IMR-90 (cell line): Measurements from ENCODE around the gene GRIA3. TPM values are rescaled to one million over a fixed set of nuclear protein-coding genes. Genes with fewer than 3 reads are reported as not detected.

Experiments used
- ATAC-seq: fragments of 200-7000 bp; cut with Tn5 transposase; 2 replicates; pipeline ENCODE4 v1.9.1; 2020; ENCODE audit warnings: low read depth, mild to moderate bottlenecking, moderate library complexity
- BruUV-seq: library from RNA; stranded (reverse); fragments of 400-500 nt; replicated peaks from 2 replicates; lab custom pipeline; 2021; lab: Mats Ljungman, UMichigan
- CTCF ChIA-PET: fragments of 300-600 bp; formaldehyde crosslinking; extraction: SDS; loops from one replicate; lab custom pipeline; 2021; ENCODE audit warnings: antibody characterized with exemption; lab: Yijun Ruan, JAX
- POLR2A ChIA-PET: fragments of 300-600 bp; sonication (Branson Sonifier 250); formaldehyde crosslinking; loops from one replicate; lab custom pipeline; 2022; ENCODE audit warnings: antibody characterized with exemption; ENCODE audit not compliant: unreplicated experiment; lab: Charles Lee
- DNase-seq: peaks from one replicate; pipeline ENCODE4 v3.0.0; 2013
- H2AFZ ChIP-seq: replicated peaks from 2 replicates; pipeline ENCODE3; 2013; ENCODE audit warnings: low read length, mild to moderate bottlenecking; ENCODE audit not compliant: poor library complexity
- H2AK5ac ChIP-seq: 2 replicates; pipeline ENCODE4 v1.6.1; 2013; ENCODE audit warnings: low read depth, low read length, inconsistent platforms
- H2AK9ac ChIP-seq: replicated peaks from 2 replicates; pipeline ENCODE3; 2013; ENCODE audit warnings: mild to moderate bottlenecking, low read depth, low read length, moderate library complexity; ENCODE audit not compliant: poor library complexity
- H2BK120ac ChIP-seq: 2 replicates; pipeline ENCODE4 v1.6.1; 2013; ENCODE audit warnings: low read depth, low read length, inconsistent platforms
- H2BK15ac ChIP-seq: 3 replicates; pipeline ENCODE4 v1.6.1; 2013; ENCODE audit warnings: low read depth, low read length, inconsistent platforms
- H2BK20ac ChIP-seq: 2 replicates; pipeline ENCODE4 v1.6.1; 2013; ENCODE audit warnings: low read depth, mild to moderate bottlenecking, inconsistent platforms, low read length, moderate library complexity
- H2BK5ac ChIP-seq: 2 replicates; pipeline ENCODE4 v1.6.1; 2013; ENCODE audit warnings: mild to moderate bottlenecking, low read depth, low read length, inconsistent platforms; ENCODE audit not compliant: poor library complexity, severe bottlenecking
- H3K14ac ChIP-seq: replicated peaks from 2 replicates; pipeline ENCODE4 v1.6.1; 2013; ENCODE audit warnings: low read depth, low read length, inconsistent platforms
- H3K18ac ChIP-seq: 2 replicates; pipeline ENCODE4 v1.6.1; 2013; ENCODE audit warnings: low read depth, low read length, control low read depth
- H3K23ac ChIP-seq: 2 replicates; pipeline ENCODE4 v1.6.1; 2013; ENCODE audit warnings: low read depth, low read length, inconsistent platforms
- H3K27ac ChIP-seq: 2 replicates; pipeline ENCODE4 v1.5.1; 2013; ENCODE audit warnings: mild to moderate bottlenecking, control low read depth, low read length; ENCODE audit not compliant: insufficient read depth
- H3K27me3 ChIP-seq: 2 replicates; pipeline ENCODE4 v1.6.1; 2013; ENCODE audit warnings: low read length; ENCODE audit not compliant: control insufficient read depth, insufficient read depth
- H3K36me3 ChIP-seq: 2 replicates; pipeline ENCODE4 v1.6.1; 2013; ENCODE audit warnings: low read length, mixed read lengths; ENCODE audit not compliant: control insufficient read depth, insufficient read depth
- H3K4ac ChIP-seq: 2 replicates; pipeline ENCODE4 v1.6.1; 2013; ENCODE audit warnings: low read depth, low read length, inconsistent platforms
- H3K4me1 ChIP-seq: 2 replicates; pipeline ENCODE4 v1.6.1; 2013; ENCODE audit warnings: low read length, mixed read lengths; ENCODE audit not compliant: control insufficient read depth, insufficient read depth
- H3K4me2 ChIP-seq: 2 replicates; pipeline ENCODE4 v1.6.1; 2013; ENCODE audit warnings: low read depth, mild to moderate bottlenecking, control low read depth, low read length, moderate library complexity
- H3K4me3 ChIP-seq: 2 replicates; pipeline ENCODE4 v1.5.1; 2013; ENCODE audit warnings: low read depth, mild to moderate bottlenecking, control low read depth, low read length, moderate library complexity; ENCODE audit not compliant: insufficient read depth
- H3K56ac ChIP-seq: 2 replicates; pipeline ENCODE4 v1.6.1; 2013; ENCODE audit warnings: low read length, inconsistent platforms; ENCODE audit not compliant: insufficient read depth; ENCODE audit errors: extremely low read depth
- H3K79me1 ChIP-seq, 2 experiments: 2 replicates each; pipeline ENCODE4 v1.6.1; 2013; ENCODE audit warnings: low read length in 2 of 2, inconsistent platforms in 1 of 2, low read depth in 1 of 2
- H3K9ac ChIP-seq: 2 replicates; pipeline ENCODE4 v1.6.1; 2013; ENCODE audit warnings: low read depth, low read length, control low read depth
- H3K9me1 ChIP-seq: 2 replicates; pipeline ENCODE4 v1.6.1; 2013; ENCODE audit warnings: low read length, inconsistent platforms; ENCODE audit not compliant: insufficient read depth
- H3K9me3 ChIP-seq: 2 replicates; pipeline ENCODE4 v1.6.1; 2013; ENCODE audit warnings: low read length; ENCODE audit not compliant: control insufficient read depth, insufficient read depth
- H4K20me1 ChIP-seq: 2 replicates; pipeline ENCODE4 v1.6.1; 2013; ENCODE audit warnings: low read length, inconsistent platforms; ENCODE audit not compliant: insufficient read depth
- H4K5ac ChIP-seq: 2 replicates; pipeline ENCODE4 v1.6.1; 2013; ENCODE audit warnings: mild to moderate bottlenecking, low read depth, low read length, control low read depth
- H4K8ac ChIP-seq, 2 experiments: 2 replicates each; pipeline ENCODE4 v1.6.1; 2013; ENCODE audit warnings: low read depth in 2 of 2, low read length in 2 of 2, control low read depth in 1 of 2, inconsistent platforms in 1 of 2
- H4K91ac ChIP-seq: 2 replicates; pipeline ENCODE4 v1.6.1; 2013; ENCODE audit warnings: low read depth, low read length, inconsistent platforms; ENCODE audit not compliant: insufficient read depth
- CEBPB ChIP-seq: IDR thresholded peaks from 2 replicates; pipeline ENCODE4 v1.6.1; 2012; ENCODE audit warnings: low read depth, low read length, improper control_type of control experiment
- FOS ChIP-seq: fragments of 150-350 bp; IDR thresholded peaks from 2 replicates; pipeline ENCODE4 v1.6.1; 2016; ENCODE audit warnings: low read depth, low read length
- SMC3 ChIP-seq: fragments of 150-350 bp; IDR thresholded peaks from 2 replicates; pipeline ENCODE4 v1.6.1; 2016; ENCODE audit warnings: low read depth, mild to moderate bottlenecking, antibody characterized with exemption, low read length, moderate library complexity
- USF2 ChIP-seq: fragments of 150-350 bp; IDR thresholded peaks from 2 replicates; pipeline ENCODE4 v1.6.1; 2017; ENCODE audit warnings: mild to moderate bottlenecking, antibody characterized with exemption, low read length, low read depth
- WGBS, 2 experiments: methylation state at CpG; one replicate each; pipeline versions ENCODE4 v1.1.5 to v1.1.7; 2013; ENCODE audit warnings: missing lambda C conversion rate in 2 of 2; ENCODE audit not compliant: insufficient read length in 1 of 2; ENCODE audit errors: extremely low coverage in 2 of 2; 5-methylcytosine and 5-hydroxymethylcytosine counted together
- dilution Hi-C: fragments of 300-500 bp; cut with HindIII; formaldehyde crosslinking; loops from one replicate; pipeline ENCODE4 v1.14.3; 2018; ENCODE audit warnings: low sequenced_read_pairs; ENCODE audit not compliant: unreplicated experiment
- in situ Hi-C: fragments of 300-500 bp; cut with MboI; formaldehyde crosslinking; loops from 3 replicates; pipeline ENCODE4 v1.14.3; 2019; ENCODE audit warnings: low sequenced_read_pairs, inconsistent platforms, mixed read lengths
- intact Hi-C: fragments of 100-400 bp; cut with micrococcal nuclease; formaldehyde crosslinking; loops from 2 replicates; pipeline ENCODE4 v1.10.0; 2022
- polyA plus RNA-seq, 3 experiments: library from polyadenylated mRNA; depleted of rRNA; stranded (reverse); fragments of >200 nt; gene quantifications; 2 replicates each; pipeline ENCODE4 v1.2.3, GENCODE V29; 2012; ENCODE audit warnings: low replicate concordance in 1 of 3
- total RNA-seq: library from RNA; depleted of rRNA; stranded (reverse); fragments of >200 nt; gene quantifications from 2 replicates; pipeline ENCODE4 v1.2.3, GENCODE V29; 2012

The GRIA3 gene
- total and polyA plus RNA-seq, 2 of the 4 experiments (the other 2 are of a cell fraction), result not detected

GRCh38 chrX:123189338-123189737 is 5.3 kb downstream of the GRIA3 start:
- DNase-seq (no peak), ATAC-seq (no peak)
- Histone ChIP-seq H2AK9ac (no peak overlapping the region), H4K8ac (no peak overlapping the region), H3K79me1 (no peaks in the 10 kb centered on the region), H3K4me1 (no peaks in the 10 kb centered on the region), H4K91ac (no peak overlapping the region), H3K23ac (no peak overlapping the region), H2AFZ (no peak overlapping the region), H3K36me3 (no peaks in the 10 kb centered on the region), H2AK5ac (no peak overlapping the region), H3K4me3 (no peak overlapping the region), H2BK5ac (no peak overlapping the region), H3K56ac (no peak overlapping the region), H3K27me3 (no peaks in the 10 kb centered on the region), H2BK15ac (no peak overlapping the region), H3K27ac (no peak overlapping the region), H3K9ac (no peak overlapping the region), H3K4me2 (no peak overlapping the region), H3K9me1 (no peaks in the 10 kb centered on the region), H3K18ac (no peak overlapping the region), H3K4ac (no peak overlapping the region), H4K20me1 (no peaks in the 10 kb centered on the region), H4K5ac (no peak overlapping the region), H2BK120ac (no peak overlapping the region), H3K14ac (no peak overlapping the region), H2BK20ac (no peak overlapping the region), H3K9me3 (no peaks in the 10 kb centered on the region)
- dilution Hi-C loops, result no loop called here
- BruUV-seq, result no TSS peak
- POLR2A ChIA-PET, result no interaction called here
- CTCF ChIA-PET, result no interaction called here
- TF ChIP-seq CEBPB (no peak), USF2 (no peak), FOS (no peak), SMC3 (no peak)
- in situ Hi-C loops, result no loop called here
- WGBS, 2 experiments, result 17% methylated on average over 1 of the region's 8 CpGs; no CpG with 5 or more reads in 1 of the 2 experiments
- intact Hi-C loops, result no loop called here
